GM18867 (cell line): ENCODE results near the gene CXorf65.
A peak's percentile ranks its signal among the peaks of the same experiment; 100 is the strongest.

Experiments
- ATAC-seq: cut with Tn5 transposase; IDR thresholded peaks from one replicate; pipeline ENCODE4 v1.9.1; 2021; ENCODE audit warnings: mild to moderate bottlenecking, moderate library complexity; ENCODE audit not compliant: unreplicated experiment

CXorf65 gene

DNA sequence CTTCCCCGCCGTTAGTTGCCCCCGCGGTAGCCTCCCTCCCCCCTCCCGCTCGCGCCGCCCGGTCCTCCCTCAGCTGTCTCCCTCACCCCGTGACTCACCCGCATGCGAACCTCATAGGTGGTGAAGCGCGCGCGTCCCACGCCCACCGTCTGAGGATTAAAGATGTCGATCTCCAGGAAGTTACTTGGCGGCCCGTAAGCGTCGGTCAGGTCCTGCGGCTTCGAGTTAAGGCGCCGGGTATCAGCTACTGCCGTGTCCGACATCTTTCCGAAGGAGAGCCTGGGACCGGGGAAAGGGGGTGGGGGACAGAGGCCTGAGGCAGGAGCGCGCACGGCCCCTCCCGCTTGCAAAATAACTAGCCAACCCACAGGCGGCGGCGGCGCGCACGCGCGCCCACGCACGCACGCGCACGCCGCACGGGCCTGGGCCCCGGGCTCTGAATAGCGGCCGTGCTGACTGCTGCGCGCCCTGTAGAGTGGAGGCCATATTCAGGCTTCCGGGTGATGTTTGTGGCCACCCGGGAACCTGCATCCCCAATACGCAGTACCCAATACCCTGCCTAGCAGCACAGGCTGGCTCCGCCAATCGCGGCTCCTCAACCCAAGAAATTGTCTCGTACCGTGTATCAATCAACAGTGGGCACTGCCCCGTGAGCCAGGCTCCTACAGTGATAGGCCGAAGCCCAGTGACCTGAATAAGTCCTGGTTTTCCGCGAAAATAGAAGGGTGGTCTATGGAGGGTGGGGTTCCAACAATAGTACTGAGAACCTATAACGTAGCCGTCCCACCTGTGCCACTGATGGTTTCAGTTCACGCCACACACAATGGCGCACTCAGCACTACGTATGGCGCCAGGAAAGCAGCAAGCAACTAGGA is 38.3 kb downstream of the CXorf65 start, which contains the start of gene SNX12:
Gene SNX12 (minus strand): TSS at position 291 of the 875 bp plus-strand sequence. CDS start 28 bp downstream, at position 263.
- ATAC-seq, result peak; percentile 93

DNA sequence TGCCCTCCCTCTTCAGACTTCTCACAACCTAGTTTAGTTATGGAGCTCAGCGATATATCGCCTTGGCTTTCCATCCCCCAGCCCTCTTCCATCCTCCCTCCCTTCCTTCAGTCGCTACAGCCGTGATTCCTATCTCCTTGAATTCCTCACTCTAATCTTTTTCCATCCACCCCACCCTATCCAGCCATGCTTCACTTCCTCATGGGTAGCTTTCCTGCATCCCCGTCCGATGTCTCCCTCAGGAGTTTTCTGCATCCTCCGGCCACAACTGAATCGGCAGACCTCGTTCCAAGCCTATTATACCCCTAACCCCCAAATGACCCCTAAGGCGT is 38.9 kb downstream of the CXorf65 start:
- peak; percentile 1 for ATAC-seq

DNA sequence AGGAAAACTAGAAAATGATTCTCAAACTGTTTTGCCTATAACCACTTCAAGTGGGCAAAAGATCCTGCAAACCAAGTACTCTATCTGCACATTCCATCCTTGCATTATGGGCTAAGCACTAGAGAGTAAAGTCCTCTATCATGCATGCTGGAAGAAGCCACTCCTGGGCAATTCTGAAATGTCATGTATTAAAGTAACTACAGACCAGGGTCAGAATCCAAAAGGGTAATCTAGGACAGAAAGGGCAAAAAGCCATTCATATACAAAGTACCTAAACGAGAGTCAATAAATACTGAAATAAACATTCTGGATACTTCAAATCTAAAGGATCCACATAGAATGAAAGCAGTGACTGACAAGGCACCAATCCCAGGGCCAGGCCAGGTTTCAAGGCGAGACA is 39.5 kb downstream of the CXorf65 start:
- ATAC-seq, result no peak

DNA sequence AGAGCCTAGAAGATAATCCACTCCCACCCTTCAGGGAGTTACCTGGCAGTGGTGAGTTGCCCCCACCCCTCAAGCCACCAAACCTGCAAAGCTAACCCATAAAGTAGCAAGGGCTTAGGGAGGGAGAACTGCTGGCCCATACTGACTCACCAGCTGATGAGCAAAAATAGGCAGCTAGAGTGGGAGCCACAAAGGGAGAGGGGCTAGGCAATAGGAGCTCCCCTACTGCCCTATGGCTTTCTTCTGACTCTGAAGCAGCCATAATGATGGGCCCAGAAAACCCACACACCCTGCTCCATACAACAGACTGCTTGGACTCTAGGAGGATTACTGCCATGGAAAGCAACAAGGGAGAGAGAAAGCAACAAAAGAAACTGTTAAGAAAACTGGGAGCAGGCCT is 46.4 kb downstream of the CXorf65 start:
- no peak for ATAC-seq

DNA sequence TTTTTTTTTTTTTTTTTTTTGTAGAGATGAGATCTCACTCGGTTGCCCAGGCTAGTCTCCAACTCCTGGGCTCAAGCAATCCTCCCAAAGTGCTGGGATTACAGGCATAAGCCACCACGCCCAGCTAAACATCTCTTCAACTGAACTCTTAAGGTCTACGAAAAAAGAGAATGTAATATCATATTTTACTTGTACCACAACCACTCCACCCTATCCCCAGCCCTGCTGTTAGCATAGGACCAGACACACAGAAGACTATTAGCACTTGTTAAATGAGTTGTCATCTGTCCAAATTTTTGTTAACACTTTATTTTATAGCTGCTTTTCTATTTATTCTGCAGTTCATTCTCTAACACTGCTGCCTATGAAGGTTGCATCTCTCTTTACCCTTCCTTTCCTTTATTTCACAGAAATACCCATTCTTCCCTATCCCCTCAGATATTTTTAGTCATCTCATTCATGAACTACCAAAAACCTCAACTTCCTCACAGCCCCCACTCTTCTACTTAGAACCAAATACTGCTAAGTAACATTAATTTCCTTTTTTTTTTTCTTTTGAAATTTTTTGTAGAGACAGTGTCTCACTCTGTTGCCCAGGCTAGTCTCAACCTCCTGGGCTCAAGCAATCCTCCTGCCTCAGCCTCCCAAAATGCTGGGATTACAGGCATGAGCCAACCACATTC is 48.6 kb downstream of the CXorf65 start:
- no peak for ATAC-seq

DNA sequence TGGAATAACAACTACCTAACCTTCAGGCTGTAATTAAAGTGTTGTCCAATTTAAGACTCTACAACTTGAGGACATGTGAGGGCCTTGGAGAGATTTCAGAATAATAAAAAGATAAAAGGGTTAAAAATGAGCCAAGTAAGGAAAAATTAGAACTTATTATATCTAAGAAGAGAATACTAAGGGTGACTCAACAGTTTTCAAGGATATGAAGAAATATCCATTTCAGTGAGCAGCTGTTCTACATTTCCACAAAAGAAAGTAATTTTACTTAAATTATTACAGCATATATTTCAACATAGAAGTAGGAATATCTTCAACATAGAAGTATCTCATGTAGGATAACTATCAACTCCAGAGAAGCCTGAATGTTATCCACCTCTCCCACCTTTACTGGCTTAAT is 49.7 kb downstream of the CXorf65 start:
- ATAC-seq, result no peak
